NCI-H1105 (cell line): ENCODE measurements around the gene PSPH.
"Not testable (repeated sequence)": the region's sequence is repeated elsewhere in the genome, so short reads cannot be mapped to it uniquely, and the experiment has no call there.

Source experiments
- DNase-seq: peaks from one replicate; lab custom pipeline; 2025; lab: John Stamatoyannopoulos, UW

PSPH gene

DNA sequence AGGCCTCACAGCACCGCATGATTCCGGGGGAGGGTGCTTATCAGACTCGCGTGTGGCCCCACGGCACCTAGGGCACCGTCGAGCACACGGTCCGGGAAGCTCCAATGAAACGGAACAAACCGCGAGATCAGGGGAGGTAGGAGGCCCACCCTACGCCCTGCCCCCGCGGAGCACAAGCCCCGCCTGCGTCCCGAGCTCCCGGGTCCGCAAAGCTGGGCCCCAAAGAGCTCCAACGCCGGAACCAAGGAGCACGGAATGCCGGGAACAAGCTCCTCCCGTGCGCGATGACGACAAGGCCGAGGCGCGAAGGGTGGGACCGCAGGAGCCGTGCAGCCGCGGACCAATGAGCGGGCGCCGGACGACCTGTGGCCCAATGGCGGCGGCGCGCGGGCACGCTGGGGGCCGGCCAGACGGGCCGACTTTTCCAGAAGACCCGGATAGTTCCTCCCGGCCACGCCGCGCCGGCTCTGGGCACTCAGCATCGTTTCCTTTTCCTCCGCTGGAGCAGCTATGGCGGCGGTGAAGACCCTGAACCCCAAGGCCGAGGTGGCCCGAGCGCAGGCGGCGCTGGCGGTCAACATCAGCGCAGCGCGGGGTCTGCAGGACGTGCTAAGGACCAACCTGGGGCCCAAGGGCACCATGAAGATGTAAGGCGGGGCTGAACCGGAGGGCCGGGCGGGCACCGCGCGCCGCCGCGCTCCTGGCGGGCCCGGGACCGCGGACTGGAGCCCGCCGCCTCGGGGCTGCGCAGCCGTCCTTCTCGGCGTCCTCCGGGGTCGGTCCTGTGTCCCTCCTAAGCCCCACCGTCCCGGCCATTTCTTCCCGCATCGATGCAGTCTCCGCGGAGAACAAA lies at the start of gene PSPH, which contains the start of gene CCT6A:
Gene PSPH (minus strand): TSS at position 106 of the 853 bp plus-strand sequence. CDS start 30,232 bp downstream, outside the sequence.
Gene CCT6A (plus strand): TSS at position 427 of the 853 bp plus-strand sequence. CDS start 84 bp downstream, at position 511.
- peak; percentile 98 for DNase-seq

DNA sequence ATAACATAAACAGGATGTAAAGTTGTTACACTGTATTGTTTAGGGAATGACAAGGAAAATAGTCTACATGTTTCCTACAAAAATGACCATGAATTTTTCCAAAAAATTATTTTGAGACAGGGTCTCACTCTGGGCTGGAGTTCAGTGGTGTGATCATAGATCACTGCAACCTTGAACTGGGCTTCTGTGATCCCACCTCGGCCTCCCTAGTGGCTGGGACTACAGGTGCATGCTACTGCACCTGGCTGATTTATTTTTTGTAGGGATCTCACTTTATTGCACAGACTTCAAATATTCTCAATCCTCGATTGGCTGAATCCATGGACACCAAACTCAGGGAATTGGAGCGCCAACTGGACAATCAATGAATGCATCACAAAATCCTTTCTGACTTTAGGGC lies 48.4 kb upstream of the PSPH start:
- no peak for DNase-seq

DNA sequence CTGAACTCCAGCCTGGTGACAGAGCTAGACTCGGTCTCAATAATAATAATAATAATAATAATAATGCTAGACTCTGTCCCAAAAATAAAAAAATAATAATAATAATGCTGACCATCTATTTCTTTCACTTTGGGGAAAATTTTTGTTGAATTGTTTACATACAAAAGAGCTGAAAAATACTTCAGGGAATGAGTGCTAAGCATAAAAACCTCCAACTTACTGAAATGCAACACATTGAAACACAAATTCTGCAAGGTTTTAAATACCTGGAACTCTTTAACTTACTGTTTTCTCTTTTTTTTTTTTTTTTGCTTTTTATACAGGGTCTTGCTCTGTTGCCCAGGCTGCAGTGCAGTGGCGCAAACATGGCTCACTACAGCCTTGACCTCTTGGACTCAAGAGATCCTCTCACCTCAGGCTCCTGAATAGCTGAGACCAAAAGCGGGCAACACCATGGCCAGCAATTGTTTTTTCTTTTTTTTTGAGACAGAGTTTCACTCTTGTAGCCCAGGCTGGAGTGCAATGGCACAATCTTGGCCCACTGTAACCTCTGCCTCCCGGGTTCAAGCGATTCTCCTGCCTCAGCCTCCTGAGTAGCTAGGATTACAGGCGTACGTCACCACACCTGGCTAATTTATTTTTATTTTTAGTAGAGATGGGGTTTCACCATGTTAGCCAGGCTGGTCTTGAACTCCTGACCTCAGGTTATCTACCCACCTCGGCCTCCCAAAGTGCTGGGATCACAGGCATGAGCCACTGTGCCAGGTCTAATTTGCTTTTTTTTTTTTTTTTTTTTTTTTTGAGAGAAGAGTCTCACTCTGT lies 47.2 kb upstream of the PSPH start:
- DNase-seq, result not testable (repeated sequence)

DNA sequence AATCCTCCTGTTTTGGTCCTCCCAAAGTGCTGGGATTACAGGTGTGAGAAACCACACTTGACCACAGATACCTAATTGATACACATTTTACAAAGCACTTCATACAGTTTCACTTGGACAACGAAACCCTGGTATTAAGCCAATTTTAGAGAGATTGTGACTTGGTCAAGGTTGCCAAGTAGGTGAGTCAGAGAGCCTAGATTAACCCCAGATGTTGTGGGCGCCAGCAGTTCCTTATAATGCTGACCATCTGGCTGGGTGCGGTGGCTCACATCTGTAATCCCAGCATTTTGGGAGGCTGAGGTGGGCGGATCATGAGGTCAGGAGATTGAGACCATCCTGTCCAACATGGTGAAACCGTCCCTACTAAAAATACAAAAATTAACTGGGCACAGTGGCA lies 46.5 kb upstream of the PSPH start:
- no peak for DNase-seq

DNA sequence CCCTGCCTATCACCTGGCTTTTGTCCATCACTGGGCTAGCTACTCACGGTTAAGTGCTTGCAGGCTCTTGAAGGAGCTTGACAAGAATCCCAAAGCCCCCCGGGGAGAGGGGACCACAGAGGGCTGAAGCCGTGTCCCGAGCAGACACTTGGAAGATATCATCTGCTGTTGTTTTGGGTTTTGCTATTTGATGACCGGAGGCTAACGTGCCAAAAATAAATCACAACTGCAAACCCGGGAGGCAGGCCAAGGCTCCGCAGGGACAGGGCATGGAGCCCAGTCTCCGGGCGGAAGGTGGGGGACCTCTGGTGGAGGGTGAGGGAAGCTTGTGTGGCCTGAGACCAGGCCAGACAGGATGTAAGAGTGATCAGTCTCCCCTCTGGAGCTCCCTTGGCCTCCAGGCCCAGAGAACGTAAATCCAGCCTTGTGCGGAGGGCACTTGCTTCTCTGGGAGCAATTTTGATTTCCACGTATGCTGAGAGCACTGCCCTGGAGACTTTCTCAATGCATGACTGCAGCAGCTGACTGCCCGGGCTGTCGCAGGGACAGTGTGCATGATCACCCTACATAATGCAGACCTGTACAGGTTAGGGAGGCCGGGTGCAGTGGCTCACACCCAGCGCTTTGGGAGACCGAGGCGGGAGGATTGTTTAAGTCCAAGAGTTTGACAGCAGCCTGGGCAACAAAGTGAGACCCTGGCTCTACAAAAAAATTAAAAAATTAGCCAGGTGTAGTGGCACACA lies 41.7 kb upstream of the PSPH start, which contains the start of gene PHKG1:
Gene PHKG1 (minus strand): TSS at position 164 of the 743 bp plus-strand sequence. CDS start 4,011 bp downstream, outside the sequence.
- DNase-seq, result peak; percentile 22

DNA sequence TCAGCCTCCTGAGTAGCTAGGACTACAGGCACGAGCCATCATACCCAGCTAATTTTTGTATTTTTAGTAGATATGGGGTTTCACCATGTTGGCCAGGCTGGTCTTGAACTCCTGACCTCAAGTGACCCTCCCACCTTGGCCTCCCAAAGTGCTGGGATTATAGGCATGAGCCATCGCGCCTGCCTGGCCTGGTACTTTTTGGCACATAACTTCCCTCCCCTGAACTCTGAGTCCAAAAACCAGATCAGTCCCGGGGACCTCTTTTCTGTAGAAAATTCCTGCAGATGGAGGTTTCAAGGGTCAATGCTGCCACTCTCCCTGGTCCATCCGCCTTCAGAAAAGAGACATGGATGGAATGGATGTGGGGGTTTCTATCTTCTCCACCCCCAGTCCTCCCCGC lies 41.1 kb upstream of the PSPH start:
- DNase-seq, result not testable (repeated sequence)

DNA sequence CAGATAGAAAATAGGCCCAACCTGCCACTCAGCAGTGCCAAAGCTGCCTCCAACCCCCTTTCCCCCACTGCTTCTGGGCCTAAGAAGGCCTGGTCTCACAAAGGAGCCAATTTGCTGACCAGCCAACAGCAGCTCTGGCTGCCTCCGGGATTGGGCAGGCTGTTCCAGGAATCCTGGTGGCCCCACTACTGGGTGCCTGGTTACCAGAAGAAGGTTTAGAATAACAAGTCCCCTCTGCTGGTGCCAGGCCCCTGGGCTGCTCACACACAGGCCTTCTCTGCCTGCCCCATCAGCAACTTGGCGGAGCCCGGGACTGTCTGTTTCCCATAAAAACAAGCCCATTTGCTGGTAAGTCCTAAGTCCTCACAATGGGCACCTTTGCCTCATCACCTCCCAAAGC lies 40.3 kb upstream of the PSPH start:
- no peak for DNase-seq

DNA sequence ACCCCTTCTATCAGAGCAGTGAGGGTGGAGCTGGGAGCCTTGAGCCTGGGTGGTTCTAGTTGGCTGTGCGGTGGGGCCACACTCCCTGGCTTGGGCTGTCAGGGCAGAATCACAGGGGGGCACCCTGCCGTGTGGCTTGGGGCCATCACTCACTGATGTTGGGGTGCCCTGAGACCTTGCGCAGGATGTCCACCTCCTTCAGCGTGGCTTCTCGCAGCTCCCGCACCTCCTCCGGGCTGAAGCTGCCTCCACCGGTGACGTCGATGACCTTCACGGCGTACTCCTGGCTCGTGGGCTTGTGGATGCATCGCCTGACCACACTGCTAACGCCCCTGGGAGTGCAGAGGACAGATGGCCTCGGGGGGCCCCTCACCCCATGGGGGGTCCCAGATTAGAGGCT lies 36.2 kb upstream of the PSPH start:
- no peak for DNase-seq

DNA sequence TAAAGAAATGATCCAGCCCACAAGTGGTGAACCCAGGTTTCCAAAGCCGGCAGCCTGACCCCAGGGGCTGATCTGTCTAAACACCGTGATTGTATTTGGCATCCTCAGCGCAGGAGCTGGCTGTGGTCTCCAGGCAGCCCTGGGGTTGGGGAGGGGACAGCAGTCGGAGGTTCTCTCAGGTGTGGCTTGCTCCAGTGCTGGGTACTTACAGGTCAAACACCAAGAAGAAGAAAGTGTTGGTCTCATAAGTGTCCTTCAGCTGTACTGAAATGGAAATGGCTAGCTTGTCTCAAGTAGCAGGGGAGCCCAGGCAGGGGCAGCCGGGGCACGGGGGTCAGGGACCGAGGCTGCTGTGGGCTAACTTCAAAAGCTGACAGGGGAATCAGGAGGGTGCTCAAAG lies 35.5 kb upstream of the PSPH start:
- DNase-seq, result no peak

DNA sequence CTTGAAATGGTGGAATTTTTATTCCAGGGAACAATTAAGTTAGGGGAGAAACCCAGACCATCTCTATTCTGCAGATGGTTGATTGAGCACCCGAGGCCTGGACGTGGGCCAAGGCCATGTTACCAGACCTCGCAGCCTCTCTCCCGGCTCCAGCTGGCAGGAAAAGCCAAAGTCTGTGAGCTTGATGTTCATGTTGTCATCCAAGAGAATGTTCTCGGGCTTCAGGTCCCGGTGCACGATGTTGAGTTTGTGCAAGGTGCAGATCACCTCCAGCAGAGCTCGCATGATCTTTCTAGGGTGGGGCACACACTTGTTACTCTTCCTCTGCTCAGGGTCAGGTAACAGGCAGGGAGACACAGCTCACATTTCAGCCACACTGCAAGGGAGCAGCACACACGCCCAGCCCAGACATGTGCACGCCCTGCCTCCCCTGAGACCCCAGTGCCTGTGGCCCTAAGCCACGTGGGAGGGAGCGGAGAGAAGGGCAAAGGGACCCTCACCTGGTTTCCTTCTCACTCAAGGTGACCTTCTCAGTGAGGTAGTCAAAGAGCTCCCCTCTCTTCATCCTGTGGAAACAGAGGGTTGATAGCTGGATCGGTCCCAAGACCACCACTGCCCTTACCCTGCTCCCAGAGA lies 32.0 kb upstream of the PSPH start:
- peak; percentile 76 for DNase-seq

DNA sequence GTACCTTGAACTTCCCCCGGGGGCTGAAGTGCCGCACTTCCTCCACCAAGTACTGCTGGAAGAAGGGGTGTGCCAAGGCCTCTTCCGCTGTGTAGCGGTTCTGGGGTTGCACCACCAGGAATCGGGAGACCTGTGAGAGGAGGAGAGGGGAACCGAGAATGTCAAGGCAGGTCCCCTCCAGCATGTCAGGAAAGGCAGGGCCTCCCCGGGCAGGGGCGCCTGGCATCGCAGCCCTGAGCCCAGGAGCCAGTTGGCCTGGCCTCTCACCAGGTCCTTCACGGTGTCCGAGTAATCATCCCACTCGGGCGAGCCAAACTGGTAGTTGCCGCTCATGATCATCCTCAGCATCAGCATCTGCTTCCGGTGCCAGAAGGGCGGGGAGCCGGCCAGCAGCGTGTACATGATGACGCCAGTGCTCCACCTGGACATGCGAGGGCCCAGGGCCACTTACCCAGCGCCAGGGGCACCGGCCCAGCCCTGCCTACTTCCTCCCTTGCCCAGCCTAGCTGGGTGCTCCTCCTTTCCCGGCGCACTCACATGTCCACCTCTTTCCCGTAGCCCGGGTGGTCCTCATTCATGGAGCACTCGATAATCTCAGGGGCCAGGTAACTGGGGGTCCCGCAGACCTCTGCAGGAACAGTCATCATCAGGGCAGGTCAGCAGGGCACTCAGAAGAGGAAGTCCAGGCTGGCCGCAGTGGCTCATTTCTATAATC lies 30.5 kb upstream of the PSPH start:
- no peak for DNase-seq

DNA sequence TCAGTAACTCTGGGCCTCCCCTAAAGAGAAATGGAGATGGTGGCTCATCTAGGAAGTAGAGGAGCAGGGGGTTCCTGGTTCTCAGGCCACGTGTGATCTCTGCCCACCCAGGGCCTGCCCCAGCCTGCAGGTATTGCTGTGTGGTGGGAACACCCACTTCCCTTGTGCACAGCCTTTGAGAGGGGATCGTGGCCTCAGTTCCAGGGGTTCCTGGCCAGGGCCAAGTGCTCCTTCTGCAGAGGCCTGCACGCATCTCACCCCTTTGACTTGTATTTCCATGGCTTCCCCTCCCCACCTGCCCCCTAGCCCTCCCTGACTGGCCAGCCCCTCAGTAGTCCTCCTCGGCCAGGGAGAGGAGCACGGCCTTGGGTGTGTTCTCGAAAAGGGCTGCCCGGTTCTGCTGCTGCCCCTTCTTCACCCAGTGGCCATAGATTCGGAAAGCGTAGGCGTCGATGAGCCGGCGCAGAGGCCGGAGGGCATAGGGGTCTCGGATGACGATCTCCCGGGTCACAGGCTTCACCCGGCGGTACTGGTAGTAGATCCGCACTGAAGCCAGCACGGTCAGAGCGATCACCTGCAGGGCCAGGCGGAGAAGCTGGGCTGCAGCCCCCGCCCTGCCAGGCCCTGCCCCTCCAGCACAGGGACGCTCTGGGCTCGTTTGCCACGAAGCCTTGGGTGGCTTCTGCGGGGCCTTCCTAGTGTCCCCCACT lies 29.6 kb upstream of the PSPH start:
- not testable (repeated sequence) for DNase-seq

DNA sequence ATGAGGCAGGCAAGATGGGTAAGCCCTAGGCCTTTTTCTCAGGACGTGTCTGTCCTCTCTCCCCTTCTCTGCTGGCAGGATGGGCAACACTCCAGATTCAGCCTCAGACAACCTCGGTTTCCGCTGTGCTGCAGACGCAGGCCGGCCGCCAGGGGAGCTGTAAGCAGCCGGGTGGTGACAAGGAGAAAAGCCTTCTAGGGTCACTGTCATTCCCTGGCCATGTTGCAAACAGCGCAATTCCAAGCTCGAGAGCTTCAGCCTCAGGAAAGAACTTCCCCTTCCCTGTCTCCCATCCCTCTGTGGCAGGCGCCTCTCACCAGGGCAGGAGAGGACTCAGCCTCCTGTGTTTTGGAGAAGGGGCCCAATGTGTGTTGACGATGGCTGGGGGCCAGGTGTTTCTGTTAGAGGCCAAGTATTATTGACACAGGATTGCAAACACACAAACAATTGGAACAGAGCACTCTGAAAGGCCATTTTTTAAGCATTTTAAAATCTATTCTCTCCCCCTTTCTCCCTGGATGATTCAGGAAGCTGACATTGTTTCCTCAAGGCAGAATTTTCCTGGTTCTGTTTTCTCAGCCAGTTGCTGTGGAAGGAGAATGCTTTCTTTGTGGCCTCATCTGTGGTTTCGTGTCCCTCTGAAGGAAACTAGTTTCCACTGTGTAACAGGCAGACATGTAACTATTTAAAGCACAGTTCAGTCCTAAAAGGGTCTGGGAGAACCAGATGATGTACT lies 28.4 kb upstream of the PSPH start:
- peak; percentile 84 for DNase-seq

DNA sequence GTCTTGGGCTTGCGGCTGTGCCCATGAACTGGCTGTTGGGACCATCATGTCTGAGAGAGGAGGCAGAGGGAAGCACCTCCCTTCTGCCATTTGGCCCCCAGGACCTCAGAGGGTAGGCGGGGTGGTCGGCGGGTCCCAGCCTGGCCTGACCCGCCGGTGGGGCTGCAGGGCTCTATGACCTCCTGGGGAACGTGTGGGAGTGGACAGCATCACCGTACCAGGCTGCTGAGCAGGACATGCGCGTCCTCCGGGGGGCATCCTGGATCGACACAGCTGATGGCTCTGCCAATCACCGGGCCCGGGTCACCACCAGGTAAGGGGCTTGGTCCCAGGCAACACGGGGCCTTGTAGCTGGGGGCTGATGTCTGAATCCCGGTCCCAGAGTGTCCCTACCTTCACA lies 27.0 kb upstream of the PSPH start:
- DNase-seq, result no peak

DNA sequence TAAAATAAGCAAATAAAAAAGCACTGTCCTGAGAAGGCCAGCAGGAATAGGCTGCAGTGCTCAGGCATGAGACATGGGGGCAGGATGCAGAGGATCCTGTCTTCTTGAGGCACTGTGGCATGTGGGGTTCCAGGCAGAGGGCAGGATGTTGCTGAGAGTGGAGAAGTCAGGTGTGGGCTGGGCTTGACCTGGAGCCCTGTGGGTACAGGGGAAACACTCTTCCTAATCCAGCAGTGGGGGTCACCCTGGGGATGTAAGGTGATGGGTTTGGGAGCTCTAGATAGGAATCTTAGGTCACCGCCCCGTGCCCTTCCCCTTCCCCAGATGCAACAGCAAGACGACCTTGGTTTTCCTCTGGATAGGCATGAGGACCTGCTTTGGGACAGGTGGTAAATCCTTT lies 26.4 kb upstream of the PSPH start:
- DNase-seq, result no peak

DNA sequence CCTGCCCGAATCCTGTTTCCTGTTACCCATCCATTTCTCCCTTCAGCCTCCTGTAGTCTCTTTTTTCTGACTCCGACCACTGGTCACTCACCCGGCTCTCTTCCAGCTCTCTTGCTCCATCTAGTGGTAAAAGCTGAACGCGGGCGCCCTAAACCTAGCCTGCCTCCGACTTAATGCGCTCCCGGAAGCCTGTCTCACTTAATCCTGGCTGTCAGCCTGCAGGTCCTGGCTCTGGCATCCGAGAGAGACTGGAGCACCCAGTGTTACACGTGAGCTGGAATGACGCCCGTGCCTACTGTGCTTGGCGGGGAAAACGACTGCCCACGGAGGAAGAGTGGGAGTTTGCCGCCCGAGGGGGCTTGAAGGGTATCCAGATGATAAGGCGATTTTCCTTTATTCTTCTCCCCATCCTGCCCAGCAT lies 23.1 kb upstream of the PSPH start:
- peak; percentile 63 for DNase-seq

DNA sequence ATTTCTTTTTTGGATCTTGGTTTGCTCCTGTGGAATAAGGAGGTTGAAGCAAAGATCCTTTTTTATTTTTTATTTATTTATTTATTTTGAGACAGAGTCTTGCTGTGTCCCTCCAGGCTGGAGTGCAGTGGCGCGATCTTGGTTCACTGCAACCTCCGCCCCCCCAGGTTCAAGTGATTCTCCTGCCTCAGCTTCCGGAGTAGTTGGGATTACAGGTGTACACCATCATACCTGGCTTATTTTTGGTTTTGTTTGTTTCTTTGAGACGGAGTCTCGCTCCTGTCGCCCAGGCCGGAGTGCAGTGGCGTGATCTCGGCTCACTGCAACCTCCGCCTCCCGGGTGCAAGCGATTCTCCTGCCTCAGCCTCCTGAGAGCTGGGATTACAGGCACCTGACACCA lies 15.1 kb upstream of the PSPH start:
- DNase-seq, result not testable (repeated sequence)

DNA sequence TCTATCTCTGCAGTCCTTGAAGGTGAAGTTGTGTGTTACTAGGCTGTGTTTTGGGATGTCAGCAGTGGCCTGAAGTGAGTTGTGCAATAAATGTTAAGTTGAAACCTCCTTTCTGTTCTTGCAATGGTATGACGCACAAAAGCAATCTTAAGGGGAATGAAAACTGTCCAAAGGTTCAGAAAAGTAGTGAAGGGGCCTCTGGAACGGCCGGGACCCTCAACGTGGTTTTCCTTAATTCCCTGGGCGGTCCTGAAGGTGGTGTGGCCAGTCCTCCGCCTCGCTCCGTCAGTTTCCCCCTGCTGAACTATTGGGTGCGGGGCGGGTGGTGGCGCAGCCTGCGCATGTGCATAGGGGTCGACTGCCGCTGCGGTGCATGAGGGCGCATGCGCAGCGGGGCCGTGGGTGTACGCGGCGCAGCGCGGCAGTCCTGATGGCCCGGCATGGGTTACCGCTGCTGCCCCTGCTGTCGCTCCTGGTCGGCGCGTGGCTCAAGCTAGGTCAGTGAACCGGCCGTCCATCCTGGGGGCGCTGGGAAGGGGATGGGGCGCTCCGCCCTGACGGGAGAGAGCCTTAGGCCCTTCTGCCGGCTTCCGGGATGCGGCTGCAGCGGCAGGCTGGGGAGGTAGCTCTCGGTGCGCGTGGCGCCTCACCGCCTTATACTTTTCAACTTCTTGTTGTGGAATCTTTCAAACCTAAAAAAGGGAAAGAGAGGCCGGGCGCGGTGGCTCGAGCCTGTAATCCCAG lies 12.8 kb upstream of the PSPH start, which contains the start of gene SUMF2:
Gene SUMF2 (plus strand): TSS at position 405 of the 744 bp plus-strand sequence. CDS start 26 bp downstream, at position 431.
- peak; percentile 85 for DNase-seq

DNA sequence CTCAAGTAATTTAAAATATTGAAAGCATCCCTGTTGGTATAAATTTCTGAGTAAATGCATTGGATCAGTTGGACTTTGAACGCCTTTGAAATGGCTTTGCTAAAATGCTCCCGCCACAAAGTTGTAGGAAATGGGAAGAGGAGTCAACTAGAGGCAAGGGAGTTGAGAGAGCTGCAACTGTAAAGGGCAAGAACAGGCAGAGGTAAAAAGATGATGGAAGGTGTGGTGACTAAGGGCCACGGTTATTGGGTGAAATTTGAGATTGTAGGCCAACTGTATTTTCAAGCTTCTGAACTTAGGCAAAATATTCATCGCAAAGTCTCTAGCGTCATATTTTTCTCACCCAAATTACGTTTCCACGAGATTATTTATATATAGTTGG lies 12.2 kb upstream of the PSPH start:
- no peak for DNase-seq
